ENCODE results near the gene SYNJ2. TPM values are rescaled to one million over a fixed set of nuclear protein-coding genes. Genes with fewer than 3 reads are reported as not detected.

The SYNJ2 gene
- total RNA-seq, 2 donors from 2014 or later: 22.6 to 29.8 TPM

- H3K4me1 Mint-ChIP-seq (ENCODE audit: low read depth): peaks cover 41% of the 10 kb centered on the region
- H3K27me3 Mint-ChIP-seq (ENCODE audit: low read depth): no peaks in the 10 kb centered on the region
- no peak overlapping the region for H3K4me3 Mint-ChIP-seq
- H3K9me3 Mint-ChIP-seq: no peaks in the 10 kb centered on the region
- peaks cover 8 to 12% of the 10 kb centered on the region in 2 donors for H3K36me3 Mint-ChIP-seq (ENCODE audit: insufficient read depth in 2 of 2)
- DNase-seq (no peak), ATAC-seq (replicated peaks in 1 of 2) (no peak)
- no peak overlapping the region for H3K27ac Mint-ChIP-seq
These were observed 55.4 kb downstream of the SYNJ2 start for GRCh38 chr6:158037021-158037420.

GRCh38 chr6:158037771-158038170 lies 56.1 kb downstream of the SYNJ2 start:
- Mint-ChIP-seq H3K36me3 (ENCODE audit: insufficient read depth in 2 of 2) (peaks cover 8 to 12% of the 10 kb centered on the region in 2 donors), H3K4me3 (no peak overlapping the region), H3K27me3 (ENCODE audit: low read depth) (no peaks in the 10 kb centered on the region), H3K27ac (no peak overlapping the region), H3K4me1 (ENCODE audit: low read depth) (peaks cover 48% of the 10 kb centered on the region), H3K9me3 (no peaks in the 10 kb centered on the region)
- ATAC-seq (replicated peaks in 1 of 2) (no peak), DNase-seq (no peak)

- ATAC-seq (replicated peaks in 1 of 2) (no peak), DNase-seq (no peak)
- Mint-ChIP-seq H3K4me3 (no peak overlapping the region), H3K27ac (no peak overlapping the region), H3K36me3 (ENCODE audit: insufficient read depth in 2 of 2) (peaks cover 8 to 12% of the 10 kb centered on the region in 2 donors), H3K4me1 (ENCODE audit: low read depth) (peaks cover 48% of the 10 kb centered on the region), H3K9me3 (no peaks in the 10 kb centered on the region), H3K27me3 (ENCODE audit: low read depth) (no peaks in the 10 kb centered on the region)
These were observed 56.9 kb downstream of the SYNJ2 start for GRCh38 chr6:158038291-158039177.

- H3K27me3 Mint-ChIP-seq (ENCODE audit: low read depth): no peaks in the 10 kb centered on the region
- H3K9me3 Mint-ChIP-seq: no peaks in the 10 kb centered on the region
- no peak overlapping the region for H3K27ac Mint-ChIP-seq
- DNase-seq (no peak), ATAC-seq (replicated peaks in 1 of 2) (no peak)
- H3K36me3 Mint-ChIP-seq (ENCODE audit: insufficient read depth in 2 of 2): peaks cover 8 to 10% of the 10 kb centered on the region in 2 donors
- H3K4me3 Mint-ChIP-seq: peak overlapping the region; percentile 59 to 62
- peaks cover 48% of the 10 kb centered on the region for H3K4me1 Mint-ChIP-seq (ENCODE audit: low read depth)
These were observed 57.5 kb downstream of the SYNJ2 start for GRCh38 chr6:158039178-158039557.

GRCh38 chr6:158039571-158040050 lies 57.9 kb downstream of the SYNJ2 start:
- H3K27ac Mint-ChIP-seq: no peak overlapping the region
- DNase-seq: peak; percentile 52 to 56
- peak overlapping the region; percentile 59 to 62 for H3K4me3 Mint-ChIP-seq
- H3K36me3 Mint-ChIP-seq (ENCODE audit: insufficient read depth in 2 of 2): peaks cover 8 to 10% of the 10 kb centered on the region in 2 donors
- no peaks in the 10 kb centered on the region for H3K9me3 Mint-ChIP-seq
- H3K27me3 Mint-ChIP-seq (ENCODE audit: low read depth): no peaks in the 10 kb centered on the region
- peaks cover 48% of the 10 kb centered on the region for H3K4me1 Mint-ChIP-seq (ENCODE audit: low read depth)
- ATAC-seq (replicated peaks in 1 of 2): peak; percentile 69 to 80

- no peaks in the 10 kb centered on the region for H3K27me3 Mint-ChIP-seq (ENCODE audit: low read depth)
- peaks cover 48% of the 10 kb centered on the region for H3K4me1 Mint-ChIP-seq (ENCODE audit: low read depth)
- H3K4me3 Mint-ChIP-seq: peak overlapping the region; percentile 59 to 62
- peaks cover 8 to 9% of the 10 kb centered on the region in 2 donors for H3K36me3 Mint-ChIP-seq (ENCODE audit: insufficient read depth in 2 of 2)
- peak overlapping the region; percentile 40 for H3K27ac Mint-ChIP-seq
- DNase-seq (peak; percentile 53 to 57), ATAC-seq (replicated peaks in 1 of 2) (peak; percentile 80 to 84)
- H3K9me3 Mint-ChIP-seq: no peaks in the 10 kb centered on the region
These were observed 58.6 kb downstream of the SYNJ2 start for GRCh38 chr6:158040051-158040803.

GRCh38 chr6:158040804-158041347 lies 59.2 kb downstream of the SYNJ2 start:
- Mint-ChIP-seq H3K27me3 (ENCODE audit: low read depth) (no peaks in the 10 kb centered on the region), H3K4me1 (ENCODE audit: low read depth) (peaks cover 52% of the 10 kb centered on the region), H3K9me3 (no peaks in the 10 kb centered on the region), H3K4me3 (peak overlapping the region; percentile 7 to 59), H3K36me3 (ENCODE audit: insufficient read depth in 2 of 2) (peaks cover 9 to 11% of the 10 kb centered on the region in 2 donors), H3K27ac (no peak overlapping the region)
- no peak for ATAC-seq (replicated peaks in 1 of 2)
- DNase-seq: no peak

- Mint-ChIP-seq H3K9me3 (no peaks in the 10 kb centered on the region), H3K27ac (peak overlapping the region; percentile 40), H3K4me3 (no peak overlapping the region), H3K36me3 (ENCODE audit: insufficient read depth in 2 of 2) (peaks cover 4 to 6% of the 10 kb centered on the region in 2 donors), H3K4me1 (ENCODE audit: low read depth) (peaks cover 57% of the 10 kb centered on the region), H3K27me3 (ENCODE audit: low read depth) (no peaks in the 10 kb centered on the region)
- ATAC-seq (replicated peaks in 1 of 2) (no peak), DNase-seq (no peak)
These were observed 59.7 kb downstream of the SYNJ2 start for GRCh38 chr6:158041370-158041769.

- peaks cover 4 to 6% of the 10 kb centered on the region in 2 donors for H3K36me3 Mint-ChIP-seq (ENCODE audit: insufficient read depth in 2 of 2)
- H3K9me3 Mint-ChIP-seq: no peaks in the 10 kb centered on the region
These were observed 60.1 kb downstream of the SYNJ2 start for GRCh38 chr6:158041788-158042187.

GRCh38 chr6:158042245-158042798 lies 60.7 kb downstream of the SYNJ2 start:
- no peak overlapping the region for H3K27ac Mint-ChIP-seq
- no peak overlapping the region for H3K4me3 Mint-ChIP-seq
- H3K27me3 Mint-ChIP-seq (ENCODE audit: low read depth): no peaks in the 10 kb centered on the region
- no peak for ATAC-seq (replicated peaks in 1 of 2)
- H3K4me1 Mint-ChIP-seq (ENCODE audit: low read depth): peaks cover 67% of the 10 kb centered on the region
- peaks cover 8 to 11% of the 10 kb centered on the region in 2 donors for H3K36me3 Mint-ChIP-seq (ENCODE audit: insufficient read depth in 2 of 2)
- DNase-seq: no peak
- H3K9me3 Mint-ChIP-seq: no peaks in the 10 kb centered on the region

More at GRCh38 chr6:158041788-158042187, 60.1 kb downstream of the SYNJ2 start:
- Mint-ChIP-seq H3K27me3 (ENCODE audit: low read depth) (no peaks in the 10 kb centered on the region), H3K4me3 (no peak overlapping the region), H3K27ac (no peak overlapping the region), H3K4me1 (ENCODE audit: low read depth) (peaks cover 61% of the 10 kb centered on the region)
- DNase-seq (no peak), ATAC-seq (replicated peaks in 1 of 2) (no peak)

- DNase-seq (no peak), ATAC-seq (replicated peaks in 1 of 2) (no peak)
- Mint-ChIP-seq H3K9me3 (no peaks in the 10 kb centered on the region), H3K36me3 (ENCODE audit: insufficient read depth in 2 of 2) (peaks cover 8 to 12% of the 10 kb centered on the region in 2 donors), H3K27me3 (ENCODE audit: low read depth) (no peaks in the 10 kb centered on the region), H3K4me3 (no peak overlapping the region), H3K4me1 (ENCODE audit: low read depth) (peaks cover 73% of the 10 kb centered on the region), H3K27ac (no peak overlapping the region)
These were observed 61.3 kb downstream of the SYNJ2 start for GRCh38 chr6:158043008-158043407.

- DNase-seq (no peak), ATAC-seq (replicated peaks in 1 of 2) (no peak)
- H3K4me3 Mint-ChIP-seq: no peak overlapping the region
- H3K36me3 Mint-ChIP-seq (ENCODE audit: insufficient read depth in 2 of 2): peaks cover 8 to 14% of the 10 kb centered on the region in 2 donors
- no peaks in the 10 kb centered on the region for H3K9me3 Mint-ChIP-seq
- H3K27ac Mint-ChIP-seq: no peak overlapping the region
- no peaks in the 10 kb centered on the region for H3K27me3 Mint-ChIP-seq (ENCODE audit: low read depth)
- H3K4me1 Mint-ChIP-seq (ENCODE audit: low read depth): peaks cover 64% of the 10 kb centered on the region
These were observed 62.2 kb downstream of the SYNJ2 start for GRCh38 chr6:158043586-158044524.
